OCI-LY3 (cell line): Measurements from ENCODE around the gene ANKAR.
"Not testable (repeated sequence)": the region's sequence is repeated elsewhere in the genome, so short reads cannot be mapped to it uniquely, and the experiment has no call there.

ENCODE experiments used
- H2AFZ ChIP-seq: fragments of 200-600, 300-600 bp; shearing (Covaris generic); 2 replicates; pipeline ENCODE4 v1.6.0; 2014; ENCODE audit warnings: antibody characterized with exemption, low read depth, low read length
- H3K27ac ChIP-seq: fragments of 200-600, 300-600 bp; sonication (generic); 2 replicates; pipeline ENCODE4 v1.5.1; 2014; ENCODE audit warnings: mild to moderate bottlenecking, low read length, moderate library complexity, mixed read lengths
- H3K27me3 ChIP-seq: fragments of 200-600, 300-600 bp; sonication (generic); 2 replicates; pipeline ENCODE4 v1.6.1; 2014; ENCODE audit warnings: low read depth, low read length, mixed read lengths
- H3K36me3 ChIP-seq: fragments of 200-600, 300-600 bp; sonication (generic); replicated peaks from 2 replicates; pipeline ENCODE3; 2014; ENCODE audit warnings: low read depth, low read length, mixed read lengths
- H3K4me1 ChIP-seq: fragments of 300-600, 200-600 bp; sonication (generic); 2 replicates; pipeline ENCODE4 v1.6.1; 2014; ENCODE audit warnings: low read length, mixed read lengths
- H3K4me2 ChIP-seq: fragments of 200-600, 300-600 bp; sonication (generic); 2 replicates; pipeline ENCODE4 v1.6.1; 2014; ENCODE audit warnings: low read length, mixed read lengths
- H3K4me3 ChIP-seq: fragments of 300-600, 200-600 bp; sonication (generic); 2 replicates; pipeline ENCODE4 v1.5.1; 2014; ENCODE audit warnings: antibody characterized with exemption, mild to moderate bottlenecking, low read length, moderate library complexity
- H3K79me2 ChIP-seq: fragments of 300-600, 200-600 bp; shearing (Covaris generic); 2 replicates; pipeline ENCODE4 v1.6.1; 2014; ENCODE audit warnings: mild to moderate bottlenecking, low read length, mixed read lengths
- H3K9ac ChIP-seq: fragments of 300-600, 200-600 bp; shearing (Covaris generic); 2 replicates; pipeline ENCODE4 v1.6.0; 2014; ENCODE audit warnings: mild to moderate bottlenecking, low read length, moderate library complexity
- H3K9me3 ChIP-seq: fragments of 200-600, 300-600 bp; shearing (Covaris generic); 2 replicates; pipeline ENCODE4 v1.6.1; 2014; ENCODE audit warnings: low read length, mixed read lengths; ENCODE audit not compliant: insufficient read depth
- H4K20me1 ChIP-seq: fragments of 200-600, 300-600 bp; sonication (generic); 2 replicates; pipeline ENCODE4 v1.6.1; 2016; ENCODE audit warnings: low read length, mixed read lengths; ENCODE audit not compliant: insufficient read depth
- EZH2phosphoT487 ChIP-seq: fragments of 200-600 bp; shearing (Covaris generic); IDR thresholded peaks from 2 replicates; pipeline ENCODE4 v1.6.1; 2018; ENCODE audit warnings: antibody characterized with exemption, mixed run types, low read depth
- TF ChIP-seq, protein P1 (sequence below): fragments of 200-600, 300-600 bp; sonication (generic); IDR thresholded peaks from 2 replicates; pipeline ENCODE4 v1.5.1; 2014; ENCODE audit warnings: antibody characterized with exemption, low read length, low read depth

The ANKAR gene

GRCh38 chr2:189683348-189683747 is 8.9 kb downstream of the ANKAR start:
- H3K36me3 ChIP-seq = no peaks in the 10 kb centered on the region
- no peaks in the 10 kb centered on the region for H3K79me2 ChIP-seq
- H3K27ac ChIP-seq = no peak overlapping the region
- no peak overlapping the region for H2AFZ ChIP-seq
- H3K4me2 ChIP-seq = no peak overlapping the region
- H3K4me3 ChIP-seq = no peak overlapping the region
- no peak for TF ChIP-seq EZH2phosphoT487
- H3K4me1 ChIP-seq = no peaks in the 10 kb centered on the region
- H3K9ac ChIP-seq = no peak overlapping the region
- no peaks in the 10 kb centered on the region for H3K9me3 ChIP-seq
- no peaks in the 10 kb centered on the region for H3K27me3 ChIP-seq
- H4K20me1 ChIP-seq = no peaks in the 10 kb centered on the region

DNA sequence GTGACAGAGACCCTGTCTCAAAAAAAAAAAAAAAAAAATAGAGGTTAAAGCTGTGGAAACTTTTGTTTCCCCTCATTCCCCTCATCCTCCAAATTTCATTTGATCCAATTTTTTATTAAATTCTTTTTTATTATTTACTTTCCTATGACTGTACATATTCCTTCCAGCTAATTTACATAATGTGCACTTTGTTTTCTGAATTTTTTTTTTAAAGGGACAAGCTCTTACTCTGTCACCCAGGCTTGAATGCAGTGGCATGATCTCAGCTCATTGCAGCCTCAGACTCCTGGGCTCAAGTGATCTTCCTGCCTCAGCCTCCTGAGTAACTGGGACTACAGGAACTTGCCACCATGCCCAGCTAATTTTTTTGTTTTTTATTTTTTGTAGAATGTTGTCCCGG is 10.3 kb downstream of the ANKAR start:
- no peaks in the 10 kb centered on the region for H3K27me3 ChIP-seq
- H3K4me2 ChIP-seq = no peak overlapping the region
- no peak overlapping the region for H3K9ac ChIP-seq
- no peaks in the 10 kb centered on the region for H3K4me1 ChIP-seq
- no peak overlapping the region for H2AFZ ChIP-seq
- no peak overlapping the region for H3K4me3 ChIP-seq
- no peaks in the 10 kb centered on the region for H4K20me1 ChIP-seq
- no peaks in the 10 kb centered on the region for H3K79me2 ChIP-seq
- H3K36me3 ChIP-seq = no peaks in the 10 kb centered on the region
- H3K9me3 ChIP-seq = no peaks in the 10 kb centered on the region
- no peak overlapping the region for H3K27ac ChIP-seq
- TF ChIP-seq, protein P1, sequence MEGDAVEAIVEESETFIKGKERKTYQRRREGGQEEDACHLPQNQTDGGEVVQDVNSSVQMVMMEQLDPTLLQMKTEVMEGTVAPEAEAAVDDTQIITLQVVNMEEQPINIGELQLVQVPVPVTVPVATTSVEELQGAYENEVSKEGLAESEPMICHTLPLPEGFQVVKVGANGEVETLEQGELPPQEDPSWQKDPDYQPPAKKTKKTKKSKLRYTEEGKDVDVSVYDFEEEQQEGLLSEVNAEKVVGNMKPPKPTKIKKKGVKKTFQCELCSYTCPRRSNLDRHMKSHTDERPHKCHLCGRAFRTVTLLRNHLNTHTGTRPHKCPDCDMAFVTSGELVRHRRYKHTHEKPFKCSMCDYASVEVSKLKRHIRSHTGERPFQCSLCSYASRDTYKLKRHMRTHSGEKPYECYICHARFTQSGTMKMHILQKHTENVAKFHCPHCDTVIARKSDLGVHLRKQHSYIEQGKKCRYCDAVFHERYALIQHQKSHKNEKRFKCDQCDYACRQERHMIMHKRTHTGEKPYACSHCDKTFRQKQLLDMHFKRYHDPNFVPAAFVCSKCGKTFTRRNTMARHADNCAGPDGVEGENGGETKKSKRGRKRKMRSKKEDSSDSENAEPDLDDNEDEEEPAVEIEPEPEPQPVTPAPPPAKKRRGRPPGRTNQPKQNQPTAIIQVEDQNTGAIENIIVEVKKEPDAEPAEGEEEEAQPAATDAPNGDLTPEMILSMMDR = no peak
- no peak for TF ChIP-seq EZH2phosphoT487

DNA sequence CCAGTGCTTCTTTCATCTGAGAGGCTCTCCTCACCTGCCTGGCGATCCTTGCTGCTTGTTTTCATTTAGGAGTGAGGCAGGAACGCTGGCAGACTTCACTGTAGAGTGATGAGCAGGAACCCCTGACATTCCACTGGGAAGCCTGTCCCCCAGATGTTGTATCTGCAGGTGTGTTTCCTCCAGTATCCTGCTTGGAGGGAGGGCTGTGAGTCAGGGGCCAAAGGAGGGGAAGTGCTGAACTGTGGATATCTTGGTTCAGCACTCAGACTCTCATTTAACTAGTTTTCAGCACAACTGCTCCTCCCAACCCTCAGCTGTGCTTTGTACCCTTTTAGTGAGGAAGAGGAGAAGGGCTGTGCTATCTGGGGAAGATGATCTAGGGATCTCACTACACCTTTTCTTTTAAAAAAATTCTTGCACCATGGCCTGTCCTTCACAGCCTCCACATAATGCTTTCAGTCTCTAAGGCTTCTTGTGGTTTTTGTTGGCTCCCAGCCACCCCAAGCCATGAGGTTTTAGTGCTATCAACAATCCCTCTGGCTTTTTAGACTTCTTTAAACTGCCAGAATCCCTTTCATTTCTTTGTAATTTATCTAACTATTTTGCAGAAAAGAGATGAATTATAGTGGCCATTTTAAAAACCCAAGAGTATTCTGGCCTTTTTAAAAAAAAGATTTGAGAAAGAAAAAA is 11.2 kb downstream of the ANKAR start:
- no peak overlapping the region for H3K4me3 ChIP-seq
- no peaks in the 10 kb centered on the region for H3K79me2 ChIP-seq
- no peaks in the 10 kb centered on the region for H3K36me3 ChIP-seq
- no peak overlapping the region for H3K27ac ChIP-seq
- no peak overlapping the region for H3K9ac ChIP-seq
- no peaks in the 10 kb centered on the region for H3K27me3 ChIP-seq
- H3K9me3 ChIP-seq = no peaks in the 10 kb centered on the region
- H2AFZ ChIP-seq = no peak overlapping the region
- TF ChIP-seq EZH2phosphoT487 = no peak
- TF ChIP-seq, protein P1 = no peak
- no peaks in the 10 kb centered on the region for H4K20me1 ChIP-seq
- H3K4me1 ChIP-seq = no peaks in the 10 kb centered on the region
- H3K4me2 ChIP-seq = no peak overlapping the region

DNA sequence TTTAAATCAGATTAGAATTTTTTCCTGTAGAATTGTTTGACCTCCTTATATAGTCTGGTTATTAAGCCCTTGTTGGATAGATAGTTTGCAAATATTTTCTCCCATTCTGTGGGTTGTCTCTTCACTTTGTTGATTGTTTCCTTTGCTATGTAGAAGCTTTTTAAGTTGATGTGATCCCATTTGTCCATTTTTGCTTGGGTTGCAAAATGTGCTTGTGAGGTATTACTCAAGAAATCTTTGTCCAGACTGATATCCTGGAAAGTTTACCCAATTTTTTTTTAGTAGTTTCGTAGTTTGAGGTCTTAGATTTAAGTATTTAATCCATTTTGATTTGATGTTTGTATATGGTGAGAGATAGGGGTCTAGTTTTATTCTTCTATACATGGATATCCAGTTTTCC is 13.3 kb downstream of the ANKAR start:
- not testable (repeated sequence) for H3K4me3 ChIP-seq, H2AFZ ChIP-seq, H3K9me3 ChIP-seq, H3K79me2 ChIP-seq, H3K9ac ChIP-seq, H3K4me2 ChIP-seq, H3K27me3 ChIP-seq, H3K36me3 ChIP-seq, H4K20me1 ChIP-seq, H3K27ac ChIP-seq, H3K4me1 ChIP-seq

DNA sequence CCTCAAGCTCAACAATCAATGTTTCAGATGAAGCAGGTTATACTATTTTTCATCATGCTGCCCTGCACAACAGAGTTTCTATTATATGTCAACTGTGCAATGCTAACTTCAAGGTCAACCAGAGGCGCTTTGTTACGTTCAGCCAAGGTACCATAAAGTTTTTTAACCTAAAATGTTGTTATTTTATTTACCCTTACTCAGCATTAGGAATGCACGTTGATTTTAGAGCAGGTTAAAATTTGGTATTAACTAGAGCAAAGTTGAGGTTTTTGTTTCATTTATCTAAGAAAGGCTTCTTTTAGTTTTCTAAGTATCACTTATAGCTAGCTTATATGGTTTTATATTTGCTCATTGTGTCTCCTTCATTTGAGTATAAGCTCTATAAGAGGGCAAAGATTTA is 21.8 kb downstream of the ANKAR start:
- no peak overlapping the region for H2AFZ ChIP-seq
- no peaks in the 10 kb centered on the region for H3K9me3 ChIP-seq
- H4K20me1 ChIP-seq = no peaks in the 10 kb centered on the region
- H3K79me2 ChIP-seq = no peaks in the 10 kb centered on the region
- H3K4me1 ChIP-seq = no peaks in the 10 kb centered on the region
- H3K27me3 ChIP-seq = no peaks in the 10 kb centered on the region
- no peak overlapping the region for H3K9ac ChIP-seq
- no peak overlapping the region for H3K4me2 ChIP-seq
- TF ChIP-seq, protein P1 = no peak
- no peak for TF ChIP-seq EZH2phosphoT487
- no peak overlapping the region for H3K4me3 ChIP-seq
- H3K36me3 ChIP-seq = no peaks in the 10 kb centered on the region
- H3K27ac ChIP-seq = no peak overlapping the region
